Heart right ventricle (tissue), 16 donors: Measurements from ENCODE around the gene LGALS12. TPM values are rescaled to one million over a fixed set of nuclear protein-coding genes. Genes with fewer than 3 reads are reported as not detected.
"Not testable (repeated sequence)": the region's sequence is repeated elsewhere in the genome, so short reads cannot be mapped to it uniquely, and the experiment has no call there.

Source experiments
- ATAC-seq, 8 donors: fragments of 200-7000 bp; cut with Tn5 transposase; one replicate each; pipeline ENCODE4 v1.9.1; 2020; ENCODE audit warnings: mild to moderate bottlenecking in 8 of 8, moderate library complexity in 8 of 8, moderate number of reproducible peaks in 1 of 8
- DNase-seq, 2 donors: peaks; one replicate each; pipeline ENCODE4 v3.0.0-alpha.2; 2020
- H3K27ac ChIP-seq, 10 donors: fragments of 200-600 bp; sonication (generic) in 2 of 10; one replicate each; pipeline versions ENCODE4 v1.5.0 to v1.8.0; 2020 to 2022; ENCODE audit warnings: mild to moderate bottlenecking in 3 of 10
- H3K27me3 ChIP-seq, 7 donors: fragments of 200-600 bp; one replicate each; pipeline ENCODE4 v1.8.0; 2021 to 2022; ENCODE audit warnings: mild to moderate bottlenecking in 2 of 7
- H3K36me3 ChIP-seq, 9 donors: fragments of 200-600 bp; sonication (generic) in 1 of 9; one replicate each; pipeline versions ENCODE4 v1.5.0 to v1.8.0; 2020 to 2022; ENCODE audit warnings: mild to moderate bottlenecking in 2 of 9
- H3K4me1 ChIP-seq, 9 donors: fragments of 200-600 bp; sonication (generic) in 1 of 9; one replicate each; pipeline versions ENCODE4 v1.5.0 to v1.8.0; 2020 to 2022; ENCODE audit warnings: mild to moderate bottlenecking in 4 of 9
- H3K4me3 ChIP-seq, 10 donors: fragments of 200-600 bp; sonication (generic) in 2 of 10; one replicate each; pipeline versions ENCODE4 v1.5.0 to v1.8.0; 2020 to 2022; ENCODE audit warnings: mild to moderate bottlenecking in 7 of 10, moderate library complexity in 2 of 10
- H3K9me3 ChIP-seq, 11 donors: fragments of 200-600 bp in 10 of 11; sonication (generic) in 2 of 11; one replicate each; pipeline versions ENCODE4 v1.5.0 to v1.8.0; 2013 to 2022; ENCODE audit warnings: mild to moderate bottlenecking in 2 of 11, control low read depth in 1 of 11, moderate library complexity in 1 of 11
- WGBS, 2 donors: extraction: QIAGEN DNeasy Blood & Tissue Kit; methylation state at CpG; one replicate each; pipeline ENCODE4 v1.1.7; 2013; ENCODE audit warnings: inconsistent platforms in 1 of 2; 5-methylcytosine and 5-hydroxymethylcytosine counted together
- intact Hi-C, 10 donors: fragments of 100-400 bp; cut with DNase I; formaldehyde crosslinking; loops; one replicate each; pipeline versions ENCODE4 v1.11.1 to v1.14.2; 2022
- polyA plus RNA-seq, 2 donors: library from polyadenylated mRNA; stranded (reverse); fragments of 200-250 nt; gene quantifications; one replicate each; pipeline ENCODE4 v1.2.3, GENCODE V29; 2013
- total RNA-seq, 10 donors: library from RNA; stranded (reverse); fragmentation: NEBNext Ultra II Directional in 3 of 10; extraction: Animal tissue kit (Norgen Biotek cat#: 25700) in 3 of 10; gene quantifications; one replicate each; pipeline versions ENCODE4 v1.2.1 to v1.2.4, GENCODE V29; 2021 to 2023
- TF ChIP-seq, protein P1 (sequence below), 9 donors: fragments of 200-600 bp; sonication (generic) in 2 of 9; IDR thresholded peaks; one replicate each; pipeline versions ENCODE4 v1.5.0 to v1.8.0; 2021 to 2022; ENCODE audit warnings: antibody characterized with exemption in 9 of 9, mild to moderate bottlenecking in 5 of 9, moderate library complexity in 1 of 9
- donor health status: Arrhythmogenic right ventricular cardiomyopathy.
- donor health status: ischemic (EF 13 %, LVEDD 7.1; RV severe dilation, severe dysfunction).
- donor health status: healthy with polysubstance abuse.
- donor health status: DM: no; HTN: yes; CAD: no.
- donor health status: DM: no; HTN: no; CAD: no.
- donor health status: ischemic (EF 25% LVEDD 6.9; RV normal size, moderate dysfunction).
- donor health status: ischemic (EF 25% LVEDD 5.7; RV mildly dilated, moderate dysfunction).
- donor health status: healthy.
- donor health status: DM: yes; HTN: yes; CAD: no.
- donor health status: Ischemic cardiomyopathy.
- donor health status: ischemic (EF 35%, LVEDD 5.7; RV mildly dilated, moderate dysfunction).
- donor health status: nonischemic (EF 11% LVEDD 7.7; RV severe dilation, severe dysfunction).
- donor health status: DM: yes; HTN: yes; CAD: no.
- donor health status: PGD.
- donor health status: ischemic (EF 29% LVEDD 5.4; RV normal size, mild dysfunction).
- donor health status: nonischemic (EF 23%, LVEDD 6.1; RV moderate dilation, normal function).

Gene LGALS12
- total and polyA plus RNA-seq, 12 donors: 0.61 to 6.9 (median 1.2) TPM; not detected in 3

- DNase-seq: no peak
- no peaks in the 10 kb centered on the region for H3K27me3 ChIP-seq
- H3K27ac ChIP-seq: peak overlapping the region in 4 of 10 donors; percentile 86 to 94 (median 88)
- peaks cover 0 to 16% (median 0%) of the 10 kb centered on the region in 9 donors for H3K36me3 ChIP-seq
- TF ChIP-seq, protein P1, sequence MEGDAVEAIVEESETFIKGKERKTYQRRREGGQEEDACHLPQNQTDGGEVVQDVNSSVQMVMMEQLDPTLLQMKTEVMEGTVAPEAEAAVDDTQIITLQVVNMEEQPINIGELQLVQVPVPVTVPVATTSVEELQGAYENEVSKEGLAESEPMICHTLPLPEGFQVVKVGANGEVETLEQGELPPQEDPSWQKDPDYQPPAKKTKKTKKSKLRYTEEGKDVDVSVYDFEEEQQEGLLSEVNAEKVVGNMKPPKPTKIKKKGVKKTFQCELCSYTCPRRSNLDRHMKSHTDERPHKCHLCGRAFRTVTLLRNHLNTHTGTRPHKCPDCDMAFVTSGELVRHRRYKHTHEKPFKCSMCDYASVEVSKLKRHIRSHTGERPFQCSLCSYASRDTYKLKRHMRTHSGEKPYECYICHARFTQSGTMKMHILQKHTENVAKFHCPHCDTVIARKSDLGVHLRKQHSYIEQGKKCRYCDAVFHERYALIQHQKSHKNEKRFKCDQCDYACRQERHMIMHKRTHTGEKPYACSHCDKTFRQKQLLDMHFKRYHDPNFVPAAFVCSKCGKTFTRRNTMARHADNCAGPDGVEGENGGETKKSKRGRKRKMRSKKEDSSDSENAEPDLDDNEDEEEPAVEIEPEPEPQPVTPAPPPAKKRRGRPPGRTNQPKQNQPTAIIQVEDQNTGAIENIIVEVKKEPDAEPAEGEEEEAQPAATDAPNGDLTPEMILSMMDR (IDR thresholded peaks at IDR 0.05): no peak
- no peaks in the 10 kb centered on the region for H3K9me3 ChIP-seq
- H3K4me3 ChIP-seq: no peak overlapping the region
- H3K4me1 ChIP-seq: peaks cover 8 to 76% (median 27%) of the 10 kb centered on the region in 9 donors
- intact Hi-C loops: loop anchor here in 1 of 10 donors (5.0 to 10.0 kb wide), 2 partner anchors 42 to 79 kb away; partner anchors contain the start of gene PLAAT3
- ATAC-seq: no peak
- 76 to 100% methylated on average over 1 of the region's 1 CpG for WGBS, 2 donors
Observed at GRCh38 chr11:63535734-63536133, 29.9 kb downstream of the LGALS12 start.

- intact Hi-C loops: loop anchor here in 2 of 10 donors (1.0 to 10.0 kb wide), 3 partner anchors 41 to 78 kb away; partner anchors contain the start of gene PLAAT3 (in 2 of the 2)
- peak; percentile 21 to 31 for DNase-seq
- TF ChIP-seq, protein P1 (IDR thresholded peaks at IDR 0.05): peak in 2 of 9 donors; percentile 5 to 9
- H3K36me3 ChIP-seq: peaks cover 0 to 25% (median 0%) of the 10 kb centered on the region in 9 donors
- no peaks in the 10 kb centered on the region for H3K9me3 ChIP-seq
- peak; percentile 54 to 75 (median 64) for ATAC-seq
- H3K4me1 ChIP-seq: peaks cover 8 to 79% (median 27%) of the 10 kb centered on the region in 9 donors
- 19 to 31% methylated on average over 10 of the region's 10 CpGs for WGBS, 2 donors
- no peaks in the 10 kb centered on the region for H3K27me3 ChIP-seq
- H3K27ac ChIP-seq: peak within 1 kb of the TSS; percentile 66 to 95 (median 85)
- peak within 1 kb of the TSS; percentile 26 to 61 (median 54) for H3K4me3 ChIP-seq
Observed at GRCh38 chr11:63536669-63537292, 30.9 kb downstream of the LGALS12 start, which contains the start of gene PLAAT4. Gene PLAAT4 (plus strand): TSS chr11:63536808. CDS start chr11:63536869, 61 bp downstream.

- Histone ChIP-seq H3K9me3 (no peaks in the 10 kb centered on the region), H3K4me3 (peak overlapping the region; percentile 26 to 61 (median 54)), H3K27ac (peak overlapping the region; percentile 66 to 95 (median 85)), H3K36me3 (peaks cover 0 to 33% (median 0%) of the 10 kb centered on the region in 9 donors), H3K27me3 (no peaks in the 10 kb centered on the region), H3K4me1 (peaks cover 8 to 72% (median 27%) of the 10 kb centered on the region in 9 donors)
- peak; percentile 51 to 84 for DNase-seq
- WGBS, 2 donors: 20 to 21% methylated on average over 8 of the region's 8 CpGs
- TF ChIP-seq, protein P1 (IDR thresholded peaks at IDR 0.05): no peak
- intact Hi-C loops: loop anchor here in 2 of 10 donors (1.0 to 10.0 kb wide), 3 partner anchors 40 to 77 kb away; partner anchors contain the start of gene PLAAT3 (in 2 of the 2)
- ATAC-seq: peak; percentile 84 to 96 (median 92)
Observed at GRCh38 chr11:63537293-63538101, 31.6 kb downstream of the LGALS12 start.

GRCh38 chr11:63542506-63542905 lies 36.6 kb downstream of the LGALS12 start:
- intact Hi-C loops: loop anchor here in 1 of 10 donors (10.0 kb wide), 1 partner anchor 58 kb away; no protein-coding TSS in a partner anchor
- Histone ChIP-seq H3K36me3 (peaks cover 0 to 80% (median 0%) of the 10 kb centered on the region in 9 donors), H3K4me1 (peaks cover 8 to 37% (median 11%) of the 10 kb centered on the region in 9 donors)
- H3K27ac ChIP-seq, H3K9me3 ChIP-seq, DNase-seq, ATAC-seq, H3K27me3 ChIP-seq, H3K4me3 ChIP-seq: not testable (repeated sequence)
- 73 to 74% methylated on average over 2 of the region's 2 CpGs for WGBS, 2 donors
